ENCODE data around the gene MRPS12. TPM values are rescaled to one million over a fixed set of nuclear protein-coding genes. Genes with fewer than 3 reads are reported as not detected.
A peak's percentile ranks its signal among the peaks of the same experiment; 100 is the strongest.

The MRPS12 gene
- total RNA-seq, 1 donor from 2014 or later = 112 TPM

GRCh38 chr19:38917921-38918491, 12.7 kb upstream of the MRPS12 start:
- Mint-ChIP-seq H3K4me1 (peaks cover 3% of the 10 kb centered on the region), H3K27me3 (no peaks in the 10 kb centered on the region), H3K4me3 (no peak overlapping the region), H3K36me3 (ENCODE audit: low read depth) (peaks cover 5% of the 10 kb centered on the region), H3K27ac (no peak overlapping the region), H3K9me3 (no peaks in the 10 kb centered on the region)
- no peak for DNase-seq
- intact Hi-C loops (cut with micrococcal nuclease) = no loop called here

GRCh38 chr19:38918526-38918925, 12.2 kb upstream of the MRPS12 start:
- H3K9me3 Mint-ChIP-seq = no peaks in the 10 kb centered on the region
- DNase-seq = no peak
- H3K27ac Mint-ChIP-seq = no peak overlapping the region
- H3K4me3 Mint-ChIP-seq = no peak overlapping the region
- H3K36me3 Mint-ChIP-seq (ENCODE audit: low read depth) = peaks cover 5% of the 10 kb centered on the region
- intact Hi-C loops (cut with micrococcal nuclease) = no loop called here
- no peaks in the 10 kb centered on the region for H3K27me3 Mint-ChIP-seq
- H3K4me1 Mint-ChIP-seq = no peaks in the 10 kb centered on the region

GRCh38 chr19:38919837-38920601, 10.7 kb upstream of the MRPS12 start:
- Mint-ChIP-seq H3K27me3 (no peaks in the 10 kb centered on the region), H3K36me3 (ENCODE audit: low read depth) (peaks cover 10% of the 10 kb centered on the region), H3K9me3 (no peaks in the 10 kb centered on the region), H3K27ac (no peak overlapping the region), H3K4me3 (no peak overlapping the region), H3K4me1 (no peaks in the 10 kb centered on the region)
- intact Hi-C loops (cut with micrococcal nuclease) = no loop called here
- DNase-seq = no peak

- intact Hi-C loops (cut with micrococcal nuclease) = no loop called here
Observed at GRCh38 chr19:38920602-38921419, 9.9 kb upstream of the MRPS12 start.

GRCh38 chr19:38921420-38922274, 9.1 kb upstream of the MRPS12 start:
- no peaks in the 10 kb centered on the region for H3K4me1 Mint-ChIP-seq

More at GRCh38 chr19:38920602-38921419, 9.9 kb upstream of the MRPS12 start:
- H3K4me3 Mint-ChIP-seq = no peak overlapping the region
- no peaks in the 10 kb centered on the region for H3K4me1 Mint-ChIP-seq
- DNase-seq = no peak
- H3K36me3 Mint-ChIP-seq (ENCODE audit: low read depth) = peaks cover 13% of the 10 kb centered on the region
- no peaks in the 10 kb centered on the region for H3K27me3 Mint-ChIP-seq
- H3K9me3 Mint-ChIP-seq = no peaks in the 10 kb centered on the region
- H3K27ac Mint-ChIP-seq = no peak overlapping the region

GRCh38 chr19:38922482-38922881, 8.3 kb upstream of the MRPS12 start:
- DNase-seq = no peak
- Mint-ChIP-seq H3K36me3 (ENCODE audit: low read depth) (peaks cover 13% of the 10 kb centered on the region), H3K4me3 (no peak overlapping the region), H3K27ac (no peak overlapping the region), H3K27me3 (no peaks in the 10 kb centered on the region), H3K4me1 (no peaks in the 10 kb centered on the region), H3K9me3 (no peaks in the 10 kb centered on the region)
- intact Hi-C loops (cut with micrococcal nuclease) = no loop called here

More at GRCh38 chr19:38921420-38922274, 9.1 kb upstream of the MRPS12 start:
- intact Hi-C loops (cut with micrococcal nuclease) = no loop called here
- Mint-ChIP-seq H3K27ac (no peak overlapping the region), H3K27me3 (no peaks in the 10 kb centered on the region), H3K4me3 (no peak overlapping the region), H3K36me3 (ENCODE audit: low read depth) (peaks cover 13% of the 10 kb centered on the region), H3K9me3 (no peaks in the 10 kb centered on the region)
- DNase-seq = no peak

- Mint-ChIP-seq H3K9me3 (no peaks in the 10 kb centered on the region), H3K27me3 (no peaks in the 10 kb centered on the region)
Observed at GRCh38 chr19:38924388-38924787, 6.4 kb upstream of the MRPS12 start.

GRCh38 chr19:38928391-38929001, 2.2 kb upstream of the MRPS12 start:
- Mint-ChIP-seq H3K9me3 (no peaks in the 10 kb centered on the region), H3K4me1 (peaks cover 25% of the 10 kb centered on the region), H3K27me3 (no peaks in the 10 kb centered on the region), H3K27ac (peak overlapping the region; percentile 77), H3K4me3 (peak overlapping the region; percentile 96), H3K36me3 (ENCODE audit: low read depth) (peaks cover 29% of the 10 kb centered on the region)
- intact Hi-C loops (cut with micrococcal nuclease) = no loop called here
- no peak for DNase-seq

More at GRCh38 chr19:38924388-38924787, 6.4 kb upstream of the MRPS12 start:
- Mint-ChIP-seq H3K4me1 (peaks cover 10% of the 10 kb centered on the region), H3K4me3 (no peak overlapping the region), H3K36me3 (ENCODE audit: low read depth) (peaks cover 17% of the 10 kb centered on the region), H3K27ac (no peak overlapping the region)
- intact Hi-C loops (cut with micrococcal nuclease) = no loop called here
- no peak for DNase-seq

- Mint-ChIP-seq H3K4me1 (peaks cover 25% of the 10 kb centered on the region), H3K27me3 (no peaks in the 10 kb centered on the region), H3K4me3 (peak within 1 kb of the TSS; percentile 96), H3K9me3 (no peaks in the 10 kb centered on the region), H3K27ac (peak within 1 kb of the TSS; percentile 96), H3K36me3 (ENCODE audit: low read depth) (peaks cover 39% of the 10 kb centered on the region)
- peak; percentile 97 for DNase-seq
- intact Hi-C loops (cut with micrococcal nuclease) = loop anchor here (1.0 to 5.0 kb wide), 7 partner anchors 31 to 527 kb away; partner anchors contain the start of genes ECH1, FAM98C, MED29 and NFKBIB
Observed at GRCh38 chr19:38929929-38930775, 592 bp upstream of the MRPS12 start, which contains the start of gene SARS2. TSS of gene SARS2 (minus strand) at chr19:38930763. CDS start at chr19:38930736, 27 bp downstream.

GRCh38 chr19:38931521-38931793, 713 bp downstream of the MRPS12 start:
- Mint-ChIP-seq H3K27ac (peak overlapping the region; percentile 96), H3K4me3 (peak overlapping the region; percentile 96), H3K36me3 (ENCODE audit: low read depth) (peaks cover 47% of the 10 kb centered on the region), H3K27me3 (no peaks in the 10 kb centered on the region), H3K9me3 (peaks cover 3% of the 10 kb centered on the region), H3K4me1 (peaks cover 25% of the 10 kb centered on the region)
- intact Hi-C loops (cut with micrococcal nuclease) = loop anchor here (2.0 to 5.0 kb wide), 2 partner anchors 197 to 294 kb away; no protein-coding TSS in a partner anchor
- DNase-seq = no peak

GRCh38 chr19:38932425-38933179, 1.9 kb downstream of the MRPS12 start:
- peak overlapping the region; percentile 25 for H3K27ac Mint-ChIP-seq
- H3K9me3 Mint-ChIP-seq = peaks cover 3% of the 10 kb centered on the region
- peak overlapping the region; percentile 96 for H3K4me3 Mint-ChIP-seq
- DNase-seq = peak; percentile 81
- no peaks in the 10 kb centered on the region for H3K27me3 Mint-ChIP-seq
- intact Hi-C loops (cut with micrococcal nuclease) = loop anchor here (5.0 kb wide), 1 partner anchor 295 kb away; no protein-coding TSS in a partner anchor
- H3K36me3 Mint-ChIP-seq (ENCODE audit: low read depth) = peaks cover 47% of the 10 kb centered on the region
- H3K4me1 Mint-ChIP-seq = peaks cover 25% of the 10 kb centered on the region

Measured in activated CD4-positive, alpha-beta T cell treated with anti-CD3 and anti-CD28 coated beads, Interleukin-2, amount 10 ng/mL, durations not matched to agents 24 days and 14 days (primary cell).